GM10847 (cell line): ENCODE measurements around the gene ODC1.

Experiments
- POLR2A ChIP-seq: IDR thresholded peaks from 2 replicates; pipeline ENCODE4 v1.6.1; 2011; ENCODE audit not compliant: insufficient read length; ENCODE audit errors: extremely low read depth

ODC1 gene

DNA sequence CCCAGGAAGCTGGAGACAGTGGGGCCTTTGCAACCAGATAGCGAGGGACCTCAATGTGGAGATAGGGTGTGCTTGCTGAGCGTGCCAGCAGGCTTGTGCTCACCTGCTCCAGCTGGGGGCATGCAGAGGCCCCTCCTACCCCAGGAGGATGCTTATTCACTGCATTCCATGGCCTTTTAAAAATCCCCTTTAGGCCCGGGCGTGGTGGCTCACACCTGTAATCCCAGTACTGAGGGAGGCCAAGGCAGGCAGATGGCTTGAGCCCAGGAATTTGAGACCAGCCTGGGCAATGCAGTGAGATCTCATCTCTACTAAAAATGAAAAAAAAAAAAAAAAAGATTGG is 54.5 kb downstream of the ODC1 start:
- no peak for TF ChIP-seq POLR2A

- no peak for TF ChIP-seq POLR2A
Measured at GRCh38 chr2:10392951-10393639, 55.0 kb downstream of the ODC1 start.

- no peak for TF ChIP-seq POLR2A
Measured at GRCh38 chr2:10392548-10392947, 55.6 kb downstream of the ODC1 start.

DNA sequence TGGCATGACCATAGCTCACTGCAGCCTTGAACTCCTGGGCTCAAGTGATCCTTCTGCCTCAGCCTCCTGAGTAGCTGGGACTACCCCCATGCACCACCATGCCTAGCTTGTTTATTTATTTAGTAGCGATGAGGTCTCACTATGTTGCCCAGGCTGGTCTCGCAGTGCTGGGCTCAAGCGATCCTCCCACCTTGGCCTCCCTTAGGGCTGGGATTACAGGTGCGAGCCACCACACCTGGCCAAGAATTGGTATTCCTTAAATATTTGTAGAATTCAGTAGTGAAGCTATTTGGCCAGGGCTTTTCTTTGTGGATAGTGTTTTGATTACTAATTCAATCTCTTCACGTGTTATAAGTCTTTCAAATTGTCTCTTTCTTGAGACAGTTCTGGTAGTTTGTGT is 56.0 kb downstream of the ODC1 start:
- no peak for TF ChIP-seq POLR2A

DNA sequence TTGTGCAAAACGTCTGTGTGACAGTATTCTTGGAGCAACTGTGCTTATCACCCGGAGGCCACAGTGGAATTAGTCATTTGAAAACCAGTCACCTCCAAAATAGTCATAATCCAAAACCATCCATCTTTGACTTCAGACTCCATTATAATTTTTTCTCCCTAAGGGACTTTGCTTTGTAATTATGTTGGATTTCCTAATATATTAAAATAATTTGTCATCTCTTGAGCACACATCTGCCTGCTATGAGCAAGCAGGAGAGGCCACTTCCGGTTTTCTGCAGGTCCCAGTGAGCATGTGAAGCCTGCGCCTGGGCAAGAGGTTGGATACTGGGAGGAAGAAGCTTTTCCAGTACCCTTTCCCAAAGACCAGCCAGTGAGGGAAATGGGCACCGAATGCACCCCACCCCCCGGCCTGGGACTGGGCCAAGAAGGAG is 57.7 kb downstream of the ODC1 start:
- TF ChIP-seq POLR2A: no peak
